GM18502 (cell line): ENCODE data around the gene KSR1.
"Not testable (repeated sequence)": the region's sequence is repeated elsewhere in the genome, so short reads cannot be mapped to it uniquely, and the experiment has no call there.

Experiments
- ATAC-seq: cut with Tn5 transposase; IDR thresholded peaks from one replicate; pipeline ENCODE4 v1.9.1; 2021; ENCODE audit warnings: mild to moderate bottlenecking; ENCODE audit not compliant: unreplicated experiment, poor library complexity

Gene KSR1

DNA sequence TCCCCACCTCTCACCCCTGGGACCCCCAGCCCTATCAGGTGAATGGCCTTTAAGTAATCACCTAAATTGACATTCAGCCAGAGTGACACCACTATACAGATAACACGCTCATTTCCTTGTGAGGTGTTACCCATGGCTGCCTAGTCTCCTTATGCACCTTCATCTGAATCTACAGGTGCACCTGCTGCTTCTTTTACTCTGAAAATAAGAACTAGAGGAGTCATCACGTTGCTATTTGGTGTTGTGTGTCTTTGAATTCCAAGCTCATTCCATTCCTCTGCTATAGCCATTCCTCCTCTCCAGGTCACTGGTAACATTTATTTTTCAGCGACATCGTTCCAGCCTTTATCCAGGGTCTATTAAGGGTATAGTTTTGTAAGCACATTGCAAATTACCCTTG, 184.5 kb downstream of the KSR1 start:
- ATAC-seq = no peak

DNA sequence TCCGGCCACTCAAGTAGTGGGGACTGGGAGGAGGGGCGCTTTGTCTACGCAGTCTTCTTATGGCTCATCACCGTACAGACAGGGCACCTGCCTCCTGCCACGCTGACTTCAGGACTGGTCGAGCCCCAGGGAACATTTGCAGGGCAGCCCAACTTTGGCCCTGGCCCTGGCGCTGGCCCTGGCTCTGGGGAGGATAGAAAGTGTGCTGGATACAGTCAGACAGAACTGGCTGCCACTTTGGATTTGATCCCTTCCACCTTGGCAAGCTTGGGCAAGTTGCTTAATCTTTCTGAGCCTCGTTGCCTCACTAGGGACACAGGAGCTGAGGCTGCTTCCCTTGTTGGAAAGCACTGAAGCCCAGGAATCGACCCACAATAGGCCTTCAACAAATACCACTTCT, 188.3 kb downstream of the KSR1 start:
- ATAC-seq = no peak

DNA sequence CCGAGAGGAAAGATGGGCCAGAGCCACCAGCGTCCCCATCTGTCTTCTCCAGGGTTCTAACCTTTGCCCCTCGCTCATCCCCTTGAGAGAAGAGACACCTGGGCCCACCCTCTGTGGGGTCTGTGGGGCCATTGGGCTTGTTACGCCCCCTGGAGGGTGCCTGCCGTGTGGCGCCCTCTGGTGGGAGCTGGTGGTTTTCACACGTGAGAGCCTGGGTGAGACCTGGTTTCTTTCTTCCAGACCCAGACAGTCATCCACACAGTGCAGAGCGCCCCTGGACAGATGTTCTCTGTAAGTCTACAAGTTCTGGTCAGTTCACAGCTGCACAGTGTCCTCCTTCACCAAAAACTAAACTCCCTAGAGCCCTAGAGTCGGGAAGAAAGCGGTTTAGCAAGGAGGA, 189.4 kb downstream of the KSR1 start:
- not testable (repeated sequence) for ATAC-seq

DNA sequence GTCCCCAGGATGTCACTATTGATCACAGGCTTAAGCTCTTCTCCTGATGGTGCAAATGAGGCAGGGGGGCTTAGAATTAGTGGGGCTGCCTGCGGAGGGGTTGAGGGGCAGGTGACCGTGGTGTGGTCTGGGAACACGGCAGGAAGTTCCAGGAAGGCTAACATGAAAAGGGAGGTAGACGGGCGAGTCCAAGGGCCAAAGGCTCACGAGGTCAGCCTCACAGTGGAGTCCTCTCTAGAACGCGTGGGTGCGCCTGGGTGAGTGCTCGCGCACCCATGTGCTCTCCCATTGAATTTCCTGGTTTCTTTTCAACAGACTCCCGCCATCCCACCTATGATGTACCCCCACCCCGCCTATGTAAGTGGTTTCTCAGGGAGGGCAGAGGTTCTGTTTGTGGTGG, 190.0 kb downstream of the KSR1 start:
- no peak for ATAC-seq

DNA sequence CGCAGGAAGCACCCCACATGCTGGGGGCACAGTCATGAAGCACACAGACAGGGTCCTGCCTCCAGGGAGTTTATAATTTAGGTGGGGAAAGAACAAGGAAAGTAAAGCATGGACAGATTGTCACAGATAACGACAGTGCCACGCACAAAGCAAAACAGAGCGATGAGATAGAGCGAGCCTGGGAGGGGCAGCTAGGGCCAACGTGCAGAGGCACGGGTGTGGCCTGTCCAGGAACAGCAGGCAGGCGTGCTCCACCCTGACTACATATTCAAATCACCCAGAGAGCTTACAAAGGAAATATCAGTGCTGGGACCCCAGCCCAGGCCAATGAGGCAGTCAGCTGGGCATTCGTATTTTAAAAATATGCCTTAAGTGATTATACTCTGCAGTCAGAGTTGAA, 191.5 kb downstream of the KSR1 start:
- no peak for ATAC-seq

DNA sequence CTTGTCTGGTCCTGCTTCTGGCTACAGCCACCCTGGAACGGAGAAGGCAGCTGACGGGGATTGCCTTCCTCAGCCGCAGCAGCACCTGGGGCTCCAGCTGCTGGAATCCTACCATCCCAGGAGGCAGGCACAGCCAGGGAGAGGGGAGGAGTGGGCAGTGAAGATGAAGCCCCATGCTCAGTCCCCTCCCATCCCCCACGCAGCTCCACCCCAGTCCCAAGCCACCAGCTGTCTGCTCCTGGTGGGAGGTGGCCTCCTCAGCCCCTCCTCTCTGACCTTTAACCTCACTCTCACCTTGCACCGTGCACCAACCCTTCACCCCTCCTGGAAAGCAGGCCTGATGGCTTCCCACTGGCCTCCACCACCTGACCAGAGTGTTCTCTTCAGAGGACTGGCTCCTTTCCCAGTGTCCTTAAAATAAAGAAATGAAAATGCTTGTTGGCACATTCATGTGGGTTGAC, 192.9 kb downstream of the KSR1 start:
- ATAC-seq = not testable (repeated sequence)

DNA sequence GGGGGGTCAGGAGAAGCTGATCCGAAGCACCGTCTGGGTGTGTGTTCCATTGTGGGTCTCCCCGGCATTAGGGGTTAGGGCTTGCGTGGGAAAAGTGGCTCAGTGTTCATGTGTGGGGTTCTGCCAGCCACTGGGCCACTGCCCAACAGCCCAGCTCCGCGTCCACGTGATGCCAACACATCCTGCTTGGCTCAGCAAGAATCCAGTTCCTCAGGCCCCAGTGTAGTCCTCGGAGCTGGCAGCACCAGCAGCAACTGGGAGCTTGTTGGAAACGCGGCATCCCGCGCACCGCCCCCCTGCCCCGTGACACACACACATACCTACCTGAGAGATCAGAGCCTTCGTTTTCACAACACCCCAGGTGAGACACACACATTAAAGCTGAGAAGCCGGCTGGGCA, 193.7 kb downstream of the KSR1 start:
- no peak for ATAC-seq

DNA sequence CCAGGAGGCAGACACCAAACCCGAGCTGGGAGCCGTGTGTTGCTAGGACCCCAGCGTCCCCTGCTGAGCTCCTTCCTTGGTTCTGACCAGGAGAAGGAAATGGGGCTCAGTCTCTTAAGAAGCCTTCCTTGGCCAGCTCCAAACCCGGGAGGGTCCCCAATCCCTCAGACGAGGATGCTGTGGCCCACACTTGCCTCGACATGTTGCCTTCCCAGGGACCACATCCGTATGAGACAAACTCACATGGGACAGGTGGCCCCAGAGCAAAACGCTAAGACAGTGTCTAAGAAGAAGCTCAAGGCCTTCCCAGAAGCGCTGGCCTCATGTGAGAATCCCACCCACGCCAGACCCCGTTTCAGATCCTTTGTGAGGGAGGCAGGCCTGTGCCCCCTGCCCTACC, 194.6 kb downstream of the KSR1 start:
- ATAC-seq = no peak

DNA sequence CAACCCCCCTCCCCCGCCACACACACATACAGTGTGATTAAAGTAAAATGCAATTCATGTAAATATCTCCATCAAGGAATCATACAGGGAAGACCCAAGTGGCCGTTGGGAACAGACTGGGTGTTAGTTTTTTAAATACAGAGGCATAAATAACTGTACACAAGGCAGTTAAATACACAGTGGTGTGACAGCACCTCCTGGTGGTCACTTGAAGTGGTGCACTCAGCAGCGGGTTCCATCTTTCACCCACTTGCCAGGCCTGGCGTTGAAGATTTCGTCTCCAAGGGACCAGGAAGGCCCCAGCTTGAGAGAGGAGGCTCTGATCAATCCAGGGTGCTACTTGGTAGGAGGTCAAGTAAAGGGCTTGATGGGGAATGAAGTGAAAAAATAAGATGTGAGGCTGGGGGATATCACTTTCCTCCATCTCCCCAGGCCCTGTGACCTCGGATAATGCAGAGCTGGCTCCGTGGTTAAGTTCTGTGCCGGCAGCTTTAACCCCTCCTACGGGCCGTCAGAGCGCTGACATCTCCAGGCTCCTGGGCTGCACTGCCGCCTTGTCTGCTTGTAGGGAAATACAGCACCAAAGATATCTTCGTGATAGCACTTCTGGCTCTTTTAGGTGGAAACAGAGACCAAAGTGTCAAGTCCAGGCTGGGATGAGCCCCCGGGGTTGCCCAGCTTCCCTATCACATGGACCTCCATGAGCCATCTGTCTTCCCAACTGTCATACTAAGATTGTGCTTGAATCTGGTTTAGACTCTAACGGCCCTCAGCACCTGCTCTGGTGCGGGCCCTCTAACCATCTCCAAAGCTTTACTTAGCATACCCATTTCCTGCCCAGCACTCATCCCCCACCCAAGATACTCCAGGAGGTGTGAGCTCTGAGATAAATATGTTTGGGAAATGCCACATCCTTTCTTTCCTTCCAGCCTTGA, 195.4 kb downstream of the KSR1 start:
- no peak for ATAC-seq

DNA sequence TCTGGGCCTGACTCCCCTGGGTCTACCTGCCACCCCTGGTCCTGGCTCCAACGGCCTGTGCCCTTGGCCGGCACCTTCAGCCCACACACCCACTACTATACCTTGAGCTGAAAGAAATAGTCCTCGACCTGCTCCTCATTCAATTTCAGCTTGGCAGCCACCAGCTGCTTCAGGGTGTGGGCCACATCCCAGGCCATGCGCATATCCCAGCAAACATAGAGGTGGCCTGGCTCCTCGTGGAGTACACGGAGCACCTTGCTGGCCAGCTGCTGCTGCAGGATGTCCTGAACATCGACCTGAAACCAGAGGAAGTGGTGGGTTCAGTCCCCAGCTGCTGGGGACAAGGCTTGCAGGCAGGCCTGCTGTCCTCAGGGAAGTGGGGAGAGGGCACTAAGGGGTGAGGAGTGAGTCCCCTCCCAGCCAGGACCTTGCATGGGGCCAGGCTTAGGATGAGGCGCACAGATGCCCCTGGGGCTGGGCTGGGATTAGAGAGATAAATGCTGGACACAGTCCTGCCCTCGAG, 197.3 kb downstream of the KSR1 start:
- not testable (repeated sequence) for ATAC-seq

DNA sequence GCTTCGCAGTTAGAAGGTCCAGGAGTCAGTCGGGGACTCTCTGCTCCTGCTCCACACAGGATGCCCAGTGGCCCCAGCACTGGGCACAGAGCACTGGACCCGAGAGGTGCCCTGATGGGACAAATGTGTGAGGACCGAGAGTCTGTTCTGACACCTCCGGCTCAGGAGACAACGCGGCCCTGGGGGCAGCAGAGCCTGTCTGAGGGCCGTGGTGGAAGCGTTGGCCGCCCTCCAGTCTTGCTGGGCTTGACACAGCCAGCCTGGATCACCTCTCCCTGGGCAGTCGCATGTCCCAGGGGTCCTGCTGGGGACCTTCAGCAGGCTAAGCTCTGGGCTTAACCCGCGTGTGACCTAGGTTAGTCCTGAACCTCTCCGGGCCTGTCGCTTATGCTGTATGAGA, 197.9 kb downstream of the KSR1 start:
- ATAC-seq = no peak

DNA sequence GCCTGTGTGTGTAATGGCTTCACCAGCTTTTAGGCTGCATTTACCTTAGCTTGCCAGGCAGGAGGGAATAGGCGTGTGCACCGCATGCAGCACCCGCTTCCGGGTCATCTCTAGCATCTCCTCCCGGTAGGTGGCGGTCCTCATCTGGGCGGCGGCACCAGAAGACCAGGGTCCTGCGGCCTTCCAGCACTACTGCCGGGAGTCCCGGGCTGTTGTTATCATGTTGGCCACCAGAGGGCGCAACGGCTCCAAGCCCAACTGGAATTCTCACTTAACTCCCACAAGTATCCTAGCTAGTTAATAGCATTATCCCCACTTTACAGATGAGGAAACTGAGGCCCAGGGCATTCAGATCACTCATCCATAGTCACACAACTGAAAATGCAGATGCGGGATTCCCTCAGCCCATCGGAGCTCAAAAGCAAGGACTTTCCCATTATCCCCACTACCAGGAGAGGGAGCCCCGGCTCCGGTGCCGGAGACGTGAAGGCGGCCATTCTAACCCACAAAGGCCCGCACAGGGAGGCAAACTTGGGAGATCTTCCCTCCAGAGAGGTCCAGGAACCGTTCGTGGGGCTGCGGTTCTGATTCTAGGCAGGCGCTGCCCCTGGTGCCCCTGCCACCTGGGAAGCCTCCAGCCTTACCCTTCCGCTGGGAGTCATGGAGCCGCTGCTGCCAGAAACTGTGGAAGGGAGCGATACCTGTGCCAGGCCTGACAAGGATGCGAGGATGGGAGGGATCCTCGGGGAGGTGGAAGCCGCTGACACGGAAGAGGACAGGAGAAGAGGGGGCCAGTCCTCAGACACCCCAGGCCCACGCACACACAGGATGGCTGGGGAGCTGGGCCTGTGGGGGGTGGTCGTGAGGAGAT, 198.6 kb downstream of the KSR1 start:
- ATAC-seq = peak; percentile 72

DNA sequence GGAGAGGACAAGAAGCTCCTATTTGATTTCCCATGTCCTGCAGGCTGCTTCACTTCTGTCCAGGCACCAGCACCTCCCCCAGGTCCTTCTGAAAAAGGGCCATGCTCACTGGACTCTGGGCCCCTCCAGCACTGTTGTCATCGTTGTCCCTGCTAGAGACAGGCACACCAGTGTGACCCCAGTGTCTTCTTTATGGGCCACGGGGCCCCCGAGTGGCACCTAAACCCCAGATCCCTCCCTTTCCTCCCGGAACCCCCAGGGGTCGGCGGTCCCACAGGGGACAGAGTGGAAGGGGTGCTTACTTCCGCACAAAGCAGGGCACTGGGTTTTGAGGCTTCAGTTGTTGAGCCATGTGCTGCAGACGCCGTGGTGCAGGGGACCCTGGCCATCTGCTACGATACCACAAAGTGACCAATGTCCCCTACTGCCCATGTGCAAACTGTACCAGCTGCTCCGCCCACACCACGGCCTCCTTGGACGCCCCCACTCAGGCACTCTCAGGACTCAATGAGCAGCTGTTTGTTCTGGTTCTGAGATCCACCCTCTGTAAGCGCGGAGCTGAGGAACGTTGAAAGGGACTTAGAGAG, 199.4 kb downstream of the KSR1 start:
- ATAC-seq = not testable (repeated sequence)

DNA sequence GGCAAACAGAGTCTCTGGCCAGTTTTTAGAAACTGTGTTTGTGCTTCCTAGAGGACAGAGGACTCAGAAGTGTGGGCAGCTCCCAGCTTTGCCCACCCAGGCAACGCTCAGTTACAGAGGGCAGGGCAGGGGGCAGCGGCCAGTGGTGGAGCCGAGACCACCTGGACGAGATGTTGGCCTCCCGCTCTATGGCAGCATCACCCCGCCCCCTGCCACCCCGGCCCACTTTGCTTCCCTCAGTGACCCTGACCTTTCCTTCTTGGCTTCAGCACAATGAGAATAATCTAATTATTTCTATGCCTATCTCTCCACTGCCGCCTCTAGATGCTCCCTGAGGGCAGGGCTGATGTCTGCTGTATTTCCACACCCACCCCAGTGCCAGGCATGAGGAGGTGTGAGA, 200.4 kb downstream of the KSR1 start:
- ATAC-seq = not testable (repeated sequence)

DNA sequence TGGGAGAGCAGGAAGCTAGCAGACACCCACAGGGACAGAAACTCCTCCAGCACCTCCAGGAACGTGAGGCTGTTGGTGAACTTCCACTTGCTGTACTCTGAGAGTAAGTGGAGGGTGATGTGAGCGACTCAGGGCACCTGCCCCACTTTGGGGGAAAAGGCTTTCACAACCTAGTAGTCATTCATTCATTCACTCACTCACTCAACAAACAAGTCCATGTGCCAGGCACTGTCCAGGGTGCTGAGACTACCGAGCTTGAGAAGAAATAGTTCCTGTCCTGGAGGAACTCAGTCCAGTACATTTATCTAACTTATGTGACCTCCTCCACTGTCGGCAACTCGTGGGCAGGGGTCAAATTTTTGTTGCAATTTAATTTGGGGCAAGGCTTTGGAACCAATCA, 201.4 kb downstream of the KSR1 start:
- ATAC-seq = no peak

DNA sequence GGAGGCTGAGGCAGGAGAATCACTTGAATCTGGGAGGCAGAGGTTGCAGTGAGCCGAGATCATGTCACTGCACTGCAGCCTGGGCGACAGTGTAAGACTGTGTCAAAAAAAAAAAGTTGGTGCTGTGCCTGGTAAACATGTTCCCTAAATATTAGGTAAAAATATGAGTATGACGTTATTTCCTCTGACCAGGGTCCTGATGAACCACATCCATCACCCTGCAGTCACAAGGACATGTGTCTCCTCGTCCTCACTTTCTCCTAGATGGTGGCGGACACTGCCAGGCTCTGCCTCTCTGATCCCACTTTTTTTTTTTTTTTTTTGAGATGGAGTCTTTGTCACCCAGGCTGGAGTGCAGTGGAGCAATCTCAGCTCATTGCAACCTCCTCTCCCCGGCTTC, 203.4 kb downstream of the KSR1 start:
- no peak for ATAC-seq

DNA sequence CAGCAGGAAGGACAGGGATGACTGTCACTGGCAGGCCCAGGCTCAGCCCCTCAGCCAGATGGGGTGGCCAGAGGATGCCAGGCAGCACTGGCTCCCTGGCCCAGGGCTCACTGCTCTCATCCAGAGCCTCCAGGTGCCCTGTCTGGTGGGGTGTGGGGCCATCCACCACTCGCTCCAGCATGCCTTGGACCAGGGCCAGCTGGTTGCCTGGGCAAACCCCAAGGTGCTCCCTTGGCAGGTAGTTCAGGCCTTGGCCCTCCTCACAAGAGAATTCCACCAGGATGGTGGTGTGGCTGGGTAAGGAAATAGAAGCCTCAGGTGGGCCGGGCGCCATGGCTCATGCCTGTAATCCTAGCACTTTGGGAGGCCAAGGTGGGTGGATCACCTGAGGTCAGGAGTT, 204.2 kb downstream of the KSR1 start:
- ATAC-seq = no peak

DNA sequence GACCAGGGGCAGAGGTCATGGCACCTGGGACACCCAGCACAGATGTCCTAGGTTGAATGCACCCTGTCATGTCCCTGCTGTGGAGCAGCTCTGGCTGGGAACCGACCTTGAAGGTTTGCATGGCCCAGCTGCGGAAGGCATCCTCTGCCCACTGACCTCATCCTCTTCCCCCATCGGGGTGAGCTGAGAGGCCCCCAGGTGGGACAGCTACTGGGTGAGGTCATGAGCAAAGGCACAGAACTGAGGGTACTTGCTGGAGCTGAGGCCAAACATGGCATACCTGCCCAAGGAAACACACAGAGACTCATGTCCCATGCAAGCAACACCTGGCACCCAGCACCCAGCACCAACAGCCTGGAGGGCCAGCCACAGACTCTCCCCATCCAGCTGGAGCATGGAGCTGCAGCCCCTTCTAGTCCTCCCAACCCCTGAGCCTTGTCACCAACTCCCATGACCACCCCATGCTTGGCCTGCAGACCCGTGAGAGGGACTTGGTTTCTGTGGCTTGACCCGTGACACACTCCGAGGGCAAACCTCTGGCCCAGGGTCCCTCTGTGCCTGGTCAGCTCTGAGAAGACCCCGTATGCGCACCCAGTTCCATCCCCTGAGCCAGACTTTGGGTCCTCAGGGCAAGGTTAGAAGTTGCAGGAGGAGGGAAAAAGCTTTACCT, 207.8 kb downstream of the KSR1 start:
- ATAC-seq = no peak

DNA sequence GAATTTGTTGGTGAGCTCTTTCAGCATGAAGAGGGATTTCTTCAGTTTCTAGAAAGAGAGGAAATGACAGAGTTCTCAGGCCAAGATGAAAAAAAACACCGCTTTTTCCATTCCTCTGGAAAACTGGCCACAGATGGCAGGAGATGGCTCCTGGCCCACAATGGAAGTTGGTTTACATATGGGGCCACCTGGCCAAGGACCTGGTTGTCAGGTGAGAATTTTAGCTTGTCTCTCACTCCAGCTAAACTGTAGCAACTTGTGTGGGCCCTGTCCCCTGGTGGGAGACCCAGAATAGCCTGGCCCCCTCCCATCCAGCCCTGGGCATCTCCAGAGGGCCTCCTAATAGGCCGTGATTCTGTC, 208.3 kb downstream of the KSR1 start:
- ATAC-seq = no peak

DNA sequence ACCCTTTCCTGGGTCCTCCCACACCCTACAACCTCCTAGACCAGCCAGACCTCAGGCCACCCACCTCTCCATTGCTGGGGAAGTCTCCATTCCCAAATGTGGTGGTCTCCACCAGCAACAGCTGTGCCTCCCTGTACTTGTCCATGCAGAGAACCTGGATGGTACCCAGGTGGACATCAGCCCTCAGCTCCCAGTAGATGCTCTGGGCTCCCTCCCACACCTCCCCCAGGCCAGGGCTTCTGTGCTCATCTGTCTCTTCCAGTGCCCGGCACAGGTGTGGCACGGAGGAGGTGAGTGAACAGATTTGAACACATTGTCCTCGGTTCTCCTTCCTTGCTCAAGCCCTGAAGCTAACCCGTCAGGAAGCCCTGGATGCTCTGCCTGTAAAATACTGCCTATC, 209.3 kb downstream of the KSR1 start:
- no peak for ATAC-seq
